ENCODE results near the gene SPATA12. TPM values are rescaled to one million over a fixed set of nuclear protein-coding genes. Genes with fewer than 3 reads are reported as not detected.

The SPATA12 gene
- total and polyA plus RNA-seq, 2 of the 8 experiments (the other 6 are each of a cell fraction or from before 2014, with no cell fraction given): 0.19 to 0.97 TPM

DNA sequence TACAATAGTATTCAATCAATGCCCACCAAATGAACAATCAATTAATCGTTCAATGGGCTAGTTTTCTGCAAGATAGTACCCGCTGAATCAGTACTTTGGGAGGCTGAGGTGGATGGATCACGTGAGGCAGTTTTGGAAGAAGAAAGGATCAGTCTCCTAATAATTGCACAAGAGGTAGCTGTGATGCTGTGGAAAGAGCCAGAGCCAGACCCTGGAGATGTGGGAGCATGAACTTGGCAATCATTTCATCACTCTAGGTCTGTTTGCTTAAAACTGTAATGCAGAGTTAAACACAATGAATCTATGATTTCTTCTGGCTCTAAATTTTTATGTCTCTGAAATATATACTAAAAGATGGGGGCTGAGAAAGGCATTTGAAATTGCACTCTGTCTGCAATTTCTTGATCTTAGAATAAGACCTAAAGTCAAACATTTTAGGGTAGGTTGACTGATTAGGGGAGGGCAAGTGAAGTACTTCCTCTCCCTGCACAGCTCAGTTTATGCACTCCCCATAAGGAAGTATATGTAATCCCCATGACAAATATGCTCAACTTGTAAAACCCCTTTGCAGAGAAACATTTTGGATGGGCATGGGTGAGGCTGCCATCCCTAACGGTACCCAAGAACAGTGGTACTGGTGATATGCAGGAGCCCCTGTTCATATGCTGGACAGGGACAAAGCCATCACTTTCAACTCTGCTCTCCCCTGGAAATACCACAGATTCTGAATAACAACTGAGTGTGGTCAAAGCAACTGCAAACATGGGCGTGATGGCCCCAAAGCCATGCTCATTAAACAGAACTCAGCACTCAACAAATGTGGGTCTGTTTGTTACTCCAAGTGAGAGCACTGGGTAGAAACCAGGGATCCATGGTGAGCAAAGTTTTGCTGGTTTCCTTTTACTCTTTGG, 28.6 kb upstream of the SPATA12 start:
- Histone ChIP-seq H3K4ac (replicated peaks; ENCODE audit: insufficient read length, low read depth, low read length) (no peak overlapping the region), H3K27ac (ENCODE audit: low read depth, low read length) (no peak overlapping the region), H3K36me3 (ENCODE audit: control insufficient read depth in 2 of 4, insufficient read depth in 4 of 4, low read length in 3 of 4) (no peaks in the 10 kb centered on the region; a peak in 1 of 8 replicates), H2BK5ac (ENCODE audit: low read depth, low read length) (no peak overlapping the region), H3K9me3 (ENCODE audit: insufficient read depth in 2 of 2, low read depth in 1 of 2, low read length in 1 of 2) (no peaks in the 10 kb centered on the region), H3K9ac (replicated peaks in 1 of 4; ENCODE audit: extremely low read depth in 1 of 4, low read depth in 3 of 4, low read length in 3 of 4) (no peak overlapping the region), H4K20me1 (replicated peaks in 1 of 2; ENCODE audit: control insufficient read depth in 1 of 2, insufficient read depth in 2 of 2, low read length in 2 of 2) (peaks cover 0 to 1% of the 10 kb centered on the region in 2 experiments), H3K56ac (replicated peaks; ENCODE audit: insufficient read length, low read depth, low read length) (no peak overlapping the region), H4K91ac (replicated peaks; ENCODE audit: insufficient read length, low read length) (no peak overlapping the region), H2BK15ac (ENCODE audit: low read length) (no peak overlapping the region), H3K79me2 (ENCODE audit: control insufficient read depth in 1 of 2, insufficient read depth in 2 of 2, low read length in 2 of 2) (no peaks in the 10 kb centered on the region), H4K5ac (ENCODE audit: insufficient read length, low read depth, low read length) (no peak overlapping the region), H3K18ac (ENCODE audit: extremely low read depth, low read length) (no peak overlapping the region; the same call in 1 of the 2 replicates), H3K79me1 (ENCODE audit: low read depth, low read length) (no peaks in the 10 kb centered on the region), H2BK12ac (ENCODE audit: low read depth, low read length) (no peak overlapping the region), H2AFZ (ENCODE audit: low read length) (no peak overlapping the region), H3K23me2 (ENCODE audit: low read depth, low read length) (no peaks in the 10 kb centered on the region), H3K4me3 (ENCODE audit: extremely low read depth in 1 of 4, insufficient read depth in 2 of 4, low read depth in 3 of 4, low read length in 4 of 4) (no peak overlapping the region), H2BK120ac (replicated peaks; ENCODE audit: low read depth, low read length) (no peak overlapping the region), H3K4me2 (ENCODE audit: insufficient read depth in 1 of 2, low read depth in 2 of 2, low read length in 2 of 2) (no peak overlapping the region), H2AK5ac (ENCODE audit: low read depth, low read length) (no peak overlapping the region), H4K8ac (ENCODE audit: extremely low read depth, insufficient read depth, low read length) (no peak overlapping the region), H2BK20ac (ENCODE audit: low read length) (no peak overlapping the region), H3K23ac (ENCODE audit: insufficient read length) (no peak overlapping the region), H3K4me1 (replicated peaks in 1 of 4; ENCODE audit: control insufficient read depth in 3 of 4, insufficient read depth in 4 of 4, low read length in 3 of 4) (no peaks in the 10 kb centered on the region), H3K14ac (ENCODE audit: insufficient read length) (no peak overlapping the region), H3K27me3 (replicated peaks in 1 of 4; ENCODE audit: control insufficient read depth in 3 of 4, extremely low read depth in 1 of 4, insufficient read depth in 3 of 4, low read length in 3 of 4) (no peaks in the 10 kb centered on the region)
- DNase-seq (ENCODE audit: low read depth in 1 of 2, low spot score in 2 of 2) (no peak), FAIRE-seq (no peak)
- CTCF ChIA-PET (ENCODE audit: partially characterized antibody): interaction anchor here (1.4 to 1.5 kb wide), 2 partner anchors 8 to 13 kb away, joined by 3 to 6 read pairs; no protein-coding TSS in a partner anchor
- POLR2A ChIA-PET (ENCODE audit: partially characterized antibody): interaction anchor here (1.4 to 1.6 kb wide), 2 partner anchors 12 to 48 kb away, joined by 3 to 4 read pairs; no protein-coding TSS in a partner anchor
- WGBS, 2 experiments (ENCODE audit: extremely low coverage in 1 of 2, insufficient coverage in 1 of 2, insufficient read length in 1 of 2, insufficient replicate concordance in 2 of 2, low coverage in 1 of 2, low lambda C conversion rate in 2 of 2, missing lambda C conversion rate in 1 of 2): 61% methylated on average over 5 of the region's 5 CpGs; no CpG with 5 or more reads in 1 of the 2 experiments
- TF ChIP-seq SIN3A (conservative IDR thresholded peaks at IDR 0.05 in 1 of 2, IDR thresholded peaks at IDR 0.05 in 1 of 2; ENCODE audit: low read depth in 1 of 2, low read length in 2 of 2) (no peak), SIRT6 (IDR thresholded peaks at IDR 0.05; ENCODE audit: low read length) (no peak), SP2 (IDR thresholded peaks at IDR 0.05; ENCODE audit: low read length) (no peak), BRCA1 (IDR thresholded peaks at IDR 0.05; ENCODE audit: low read depth, low read length) (no peak), CTBP2 (IDR thresholded peaks at IDR 0.05; ENCODE audit: borderline replicate concordance, insufficient read depth, insufficient read length, low read length) (no peak), SUZ12 (IDR thresholded peaks at IDR 0.05; ENCODE audit: low read length) (no peak), NANOG (IDR thresholded peaks at IDR 0.05; ENCODE audit: insufficient read depth, low read depth, low read length, poor library complexity, severe bottlenecking) (no peak), EGR1 (IDR thresholded peaks at IDR 0.05; ENCODE audit: borderline replicate concordance, low read depth, low read length) (no peak), BCL11A (IDR thresholded peaks at IDR 0.05; ENCODE audit: low read depth in 2 of 2, low read length in 2 of 2) (no peak)
- TF ChIP-seq, protein P1, sequence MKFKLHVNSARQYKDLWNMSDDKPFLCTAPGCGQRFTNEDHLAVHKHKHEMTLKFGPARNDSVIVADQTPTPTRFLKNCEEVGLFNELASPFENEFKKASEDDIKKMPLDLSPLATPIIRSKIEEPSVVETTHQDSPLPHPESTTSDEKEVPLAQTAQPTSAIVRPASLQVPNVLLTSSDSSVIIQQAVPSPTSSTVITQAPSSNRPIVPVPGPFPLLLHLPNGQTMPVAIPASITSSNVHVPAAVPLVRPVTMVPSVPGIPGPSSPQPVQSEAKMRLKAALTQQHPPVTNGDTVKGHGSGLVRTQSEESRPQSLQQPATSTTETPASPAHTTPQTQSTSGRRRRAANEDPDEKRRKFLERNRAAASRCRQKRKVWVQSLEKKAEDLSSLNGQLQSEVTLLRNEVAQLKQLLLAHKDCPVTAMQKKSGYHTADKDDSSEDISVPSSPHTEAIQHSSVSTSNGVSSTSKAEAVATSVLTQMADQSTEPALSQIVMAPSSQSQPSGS (IDR thresholded peaks at IDR 0.05; ENCODE audit: low read length): no peak
